ENCODE measurements around the gene F2RL2. TPM values are rescaled to one million over a fixed set of nuclear protein-coding genes. Genes with fewer than 3 reads are reported as not detected.

The F2RL2 gene
- total RNA-seq, 1 donor from 2014 or later, result 26.0 TPM

GRCh38 chr5:76595755-76596481, 27.3 kb downstream of the F2RL2 start:
- peaks cover 5% of the 10 kb centered on the region for H3K27me3 Mint-ChIP-seq (ENCODE audit: low read depth, unreplicated experiment)

DNA sequence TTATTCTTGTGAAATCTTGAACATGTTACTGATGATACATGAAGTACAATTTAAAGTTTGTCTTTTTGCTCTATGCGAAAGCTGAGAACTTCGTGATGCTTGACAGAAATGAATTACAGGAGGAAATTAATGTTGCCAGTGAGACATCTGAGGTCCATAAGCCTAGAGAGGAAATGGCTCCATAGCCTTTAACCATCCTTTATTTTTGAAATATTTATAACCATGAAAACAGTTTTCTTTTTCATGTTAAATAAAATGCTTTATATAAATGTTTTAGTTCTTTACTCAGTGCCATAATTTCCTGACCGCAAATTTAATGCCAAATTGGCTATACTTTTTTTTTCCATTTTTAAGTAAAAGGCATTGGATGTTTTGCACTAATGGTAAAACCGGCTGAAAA, 29.1 kb downstream of the F2RL2 start:
- Mint-ChIP-seq H3K27me3 (ENCODE audit: low read depth, unreplicated experiment) (peaks cover 5% of the 10 kb centered on the region), H3K4me3 (ENCODE audit: unreplicated experiment) (no peak overlapping the region), H3K27ac (ENCODE audit: unreplicated experiment) (no peak overlapping the region), H3K36me3 (ENCODE audit: low read depth, unreplicated experiment) (no peaks in the 10 kb centered on the region), H3K9me3 (ENCODE audit: unreplicated experiment) (peaks cover 3% of the 10 kb centered on the region), H3K4me1 (ENCODE audit: low read depth, unreplicated experiment) (no peaks in the 10 kb centered on the region)
- FAIRE-seq (no peak), DNase-seq (ENCODE audit: low read depth) (no peak)
- Histone ChIP-seq H3K36me3 (ENCODE audit: insufficient read depth, low read length) (no peaks in the 10 kb centered on the region), H3K9ac (ENCODE audit: low read length) (no peak overlapping the region), H3K9me3 (ENCODE audit: insufficient read depth, low read depth, low read length) (no peaks in the 10 kb centered on the region), H3K4me1 (ENCODE audit: insufficient read depth, low read length) (no peaks in the 10 kb centered on the region), H3K27ac (ENCODE audit: low read depth, low read length) (no peak overlapping the region), H3K4me2 (ENCODE audit: low read length) (no peak overlapping the region), H3K27me3 (ENCODE audit: insufficient read depth, low read length) (no peaks in the 10 kb centered on the region), H4K20me1 (ENCODE audit: insufficient read depth, low read length) (no peaks in the 10 kb centered on the region), H3K4me3 (ENCODE audit: insufficient read depth, low read depth, low read length) (no peak overlapping the region), H2AFZ (ENCODE audit: low read depth, low read length) (no peak overlapping the region), H3K79me2 (ENCODE audit: insufficient read depth, low read length) (no peaks in the 10 kb centered on the region)
- TF ChIP-seq EZH2 (IDR thresholded peaks at IDR 0.05; ENCODE audit: insufficient read depth, low read length), result no peak
- TF ChIP-seq, protein P1, sequence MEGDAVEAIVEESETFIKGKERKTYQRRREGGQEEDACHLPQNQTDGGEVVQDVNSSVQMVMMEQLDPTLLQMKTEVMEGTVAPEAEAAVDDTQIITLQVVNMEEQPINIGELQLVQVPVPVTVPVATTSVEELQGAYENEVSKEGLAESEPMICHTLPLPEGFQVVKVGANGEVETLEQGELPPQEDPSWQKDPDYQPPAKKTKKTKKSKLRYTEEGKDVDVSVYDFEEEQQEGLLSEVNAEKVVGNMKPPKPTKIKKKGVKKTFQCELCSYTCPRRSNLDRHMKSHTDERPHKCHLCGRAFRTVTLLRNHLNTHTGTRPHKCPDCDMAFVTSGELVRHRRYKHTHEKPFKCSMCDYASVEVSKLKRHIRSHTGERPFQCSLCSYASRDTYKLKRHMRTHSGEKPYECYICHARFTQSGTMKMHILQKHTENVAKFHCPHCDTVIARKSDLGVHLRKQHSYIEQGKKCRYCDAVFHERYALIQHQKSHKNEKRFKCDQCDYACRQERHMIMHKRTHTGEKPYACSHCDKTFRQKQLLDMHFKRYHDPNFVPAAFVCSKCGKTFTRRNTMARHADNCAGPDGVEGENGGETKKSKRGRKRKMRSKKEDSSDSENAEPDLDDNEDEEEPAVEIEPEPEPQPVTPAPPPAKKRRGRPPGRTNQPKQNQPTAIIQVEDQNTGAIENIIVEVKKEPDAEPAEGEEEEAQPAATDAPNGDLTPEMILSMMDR (IDR thresholded peaks at IDR 0.05; ENCODE audit: insufficient read depth, low read depth, low read length), result no peak

More at GRCh38 chr5:76595755-76596481, 27.3 kb downstream of the F2RL2 start:
- DNase-seq (ENCODE audit: low read depth) (no peak), FAIRE-seq (no peak)
- H3K27me3 ChIP-seq (ENCODE audit: insufficient read depth, low read length), result no peaks in the 10 kb centered on the region
- no peak overlapping the region for H3K9ac ChIP-seq (ENCODE audit: low read length)
- H3K36me3 ChIP-seq (ENCODE audit: insufficient read depth, low read length), result no peaks in the 10 kb centered on the region
- no peak overlapping the region for H3K27ac Mint-ChIP-seq (ENCODE audit: unreplicated experiment)
- H3K9me3 ChIP-seq (ENCODE audit: insufficient read depth, low read depth, low read length), result no peaks in the 10 kb centered on the region
- no peak overlapping the region for H3K4me2 ChIP-seq (ENCODE audit: low read length)
- no peak overlapping the region for H3K27ac ChIP-seq (ENCODE audit: low read depth, low read length)
- H3K4me3 ChIP-seq (ENCODE audit: insufficient read depth, low read depth, low read length), result no peak overlapping the region
- no peaks in the 10 kb centered on the region for H3K4me1 Mint-ChIP-seq (ENCODE audit: low read depth, unreplicated experiment)
- H3K36me3 Mint-ChIP-seq (ENCODE audit: low read depth, unreplicated experiment), result no peaks in the 10 kb centered on the region
- TF ChIP-seq EZH2 (IDR thresholded peaks at IDR 0.05; ENCODE audit: insufficient read depth, low read length), result no peak
- TF ChIP-seq, protein P1 (IDR thresholded peaks at IDR 0.05; ENCODE audit: insufficient read depth, low read depth, low read length), result no peak
- peaks cover 3% of the 10 kb centered on the region for H3K9me3 Mint-ChIP-seq (ENCODE audit: unreplicated experiment)
- no peaks in the 10 kb centered on the region for H3K79me2 ChIP-seq (ENCODE audit: insufficient read depth, low read length)
- H4K20me1 ChIP-seq (ENCODE audit: insufficient read depth, low read length), result no peaks in the 10 kb centered on the region
- no peaks in the 10 kb centered on the region for H3K4me1 ChIP-seq (ENCODE audit: insufficient read depth, low read length)
- no peak overlapping the region for H3K4me3 Mint-ChIP-seq (ENCODE audit: unreplicated experiment)
- H2AFZ ChIP-seq (ENCODE audit: low read depth, low read length), result no peak overlapping the region

DNA sequence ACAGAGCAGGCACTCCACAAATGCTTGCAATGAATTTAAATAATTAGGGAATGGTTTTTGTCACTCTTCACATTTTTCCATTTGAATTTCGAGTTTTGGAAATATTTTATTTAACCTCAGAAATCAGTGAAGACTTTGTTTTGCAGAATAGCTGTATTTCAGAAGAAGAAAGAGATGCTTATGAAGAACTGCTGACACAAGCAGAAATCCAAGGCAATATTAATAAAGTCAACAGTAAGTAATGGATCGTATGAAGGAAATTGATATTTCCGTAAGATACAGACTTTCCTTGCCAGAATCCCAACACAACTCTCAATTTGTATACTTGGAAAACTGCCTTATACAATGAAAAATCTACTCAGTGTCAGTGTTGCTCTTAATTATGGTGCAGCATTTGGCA, 30.5 kb downstream of the F2RL2 start:
- no peaks in the 10 kb centered on the region for H4K20me1 ChIP-seq (ENCODE audit: insufficient read depth, low read length)
- DNase-seq (ENCODE audit: low read depth) (no peak), FAIRE-seq (no peak)
- no peak for TF ChIP-seq EZH2 (IDR thresholded peaks at IDR 0.05; ENCODE audit: insufficient read depth, low read length)
- TF ChIP-seq, protein P1 (IDR thresholded peaks at IDR 0.05; ENCODE audit: insufficient read depth, low read depth, low read length), result no peak
- Mint-ChIP-seq H3K9me3 (ENCODE audit: unreplicated experiment) (peaks cover 3% of the 10 kb centered on the region), H3K4me1 (ENCODE audit: low read depth, unreplicated experiment) (no peaks in the 10 kb centered on the region), H3K4me3 (ENCODE audit: unreplicated experiment) (no peak overlapping the region), H3K27me3 (ENCODE audit: low read depth, unreplicated experiment) (peaks cover 5% of the 10 kb centered on the region), H3K36me3 (ENCODE audit: low read depth, unreplicated experiment) (no peaks in the 10 kb centered on the region), H3K27ac (ENCODE audit: unreplicated experiment) (no peak overlapping the region)
- H3K27me3 ChIP-seq (ENCODE audit: insufficient read depth, low read length), result no peaks in the 10 kb centered on the region
- no peaks in the 10 kb centered on the region for H3K36me3 ChIP-seq (ENCODE audit: insufficient read depth, low read length)
- H2AFZ ChIP-seq (ENCODE audit: low read depth, low read length), result no peak overlapping the region
- no peak overlapping the region for H3K4me2 ChIP-seq (ENCODE audit: low read length)
- H3K9ac ChIP-seq (ENCODE audit: low read length), result no peak overlapping the region
- no peak overlapping the region for H3K4me3 ChIP-seq (ENCODE audit: insufficient read depth, low read depth, low read length)
- no peaks in the 10 kb centered on the region for H3K9me3 ChIP-seq (ENCODE audit: insufficient read depth, low read depth, low read length)
- H3K4me1 ChIP-seq (ENCODE audit: insufficient read depth, low read length), result no peaks in the 10 kb centered on the region
- no peak overlapping the region for H3K27ac ChIP-seq (ENCODE audit: low read depth, low read length)
- no peaks in the 10 kb centered on the region for H3K79me2 ChIP-seq (ENCODE audit: insufficient read depth, low read length)
